Measurements from ENCODE around the gene LRIG3. TPM values are rescaled to one million over a fixed set of nuclear protein-coding genes. Genes with fewer than 3 reads are reported as not detected.

Gene LRIG3
- total and polyA plus RNA-seq, 2 of the 8 experiments (the other 6 are each of a cell fraction or from before 2014, with no cell fraction given) = 6.5 to 9.1 TPM

- H3K9me3 ChIP-seq (ENCODE audit: insufficient read depth in 2 of 2, low read depth in 1 of 2, low read length in 1 of 2) = no peaks in the 10 kb centered on the region
- TF ChIP-seq ZNF274 (IDR thresholded peaks at IDR 0.05; ENCODE audit: borderline replicate concordance, extremely low read depth, low read length) (no peak), SP1 (IDR thresholded peaks at IDR 0.05; ENCODE audit: low read depth, low read length) (no peak), EGR1 (IDR thresholded peaks at IDR 0.05; ENCODE audit: borderline replicate concordance, low read depth, low read length) (no peak), NRF1 (IDR thresholded peaks at IDR 0.05; ENCODE audit: low read depth, low read length) (no peak), USF2 (IDR thresholded peaks at IDR 0.05; ENCODE audit: low read length) (no peak), BRCA1 (IDR thresholded peaks at IDR 0.05; ENCODE audit: low read depth, low read length) (no peak), PHF8 (conservative IDR thresholded peaks at IDR 0.05; ENCODE audit: low read depth, low read length) (no peak), MAFK (IDR thresholded peaks at IDR 0.05; ENCODE audit: low read depth, low read length) (no peak), CHD2 (IDR thresholded peaks at IDR 0.05; ENCODE audit: low read length) (no peak), RNF2 (IDR thresholded peaks at IDR 0.05; ENCODE audit: borderline replicate concordance, low read depth, low read length, missing control alignments, poor library complexity, severe bottlenecking) (no peak), CBX8 (IDR thresholded peaks at IDR 0.05; ENCODE audit: borderline replicate concordance, low read depth, low read length) (no peak)
- TF ChIP-seq, protein P1, sequence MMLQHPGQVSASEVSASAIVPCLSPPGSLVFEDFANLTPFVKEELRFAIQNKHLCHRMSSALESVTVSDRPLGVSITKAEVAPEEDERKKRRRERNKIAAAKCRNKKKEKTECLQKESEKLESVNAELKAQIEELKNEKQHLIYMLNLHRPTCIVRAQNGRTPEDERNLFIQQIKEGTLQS (IDR thresholded peaks at IDR 0.05; ENCODE audit: insufficient read depth, low read depth, low read length) = no peak
- TF ChIP-seq, protein P2, sequence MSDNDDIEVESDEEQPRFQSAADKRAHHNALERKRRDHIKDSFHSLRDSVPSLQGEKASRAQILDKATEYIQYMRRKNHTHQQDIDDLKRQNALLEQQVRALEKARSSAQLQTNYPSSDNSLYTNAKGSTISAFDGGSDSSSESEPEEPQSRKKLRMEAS (IDR thresholded peaks at IDR 0.05) = no peak
These were observed 30.4 kb upstream of the LRIG3 start for GRCh38 chr12:58950739-58951100.

More at GRCh38 chr12:58950739-58951100, 30.4 kb upstream of the LRIG3 start:
- Histone ChIP-seq H2AFZ (ENCODE audit: low read length) (no peak overlapping the region), H4K8ac (ENCODE audit: extremely low read depth, insufficient read depth, low read length) (no peak overlapping the region), H3K23me2 (ENCODE audit: low read depth, low read length) (no peaks in the 10 kb centered on the region), H3K27ac (ENCODE audit: low read depth, low read length) (no peak overlapping the region), H3K36me3 (ENCODE audit: control insufficient read depth in 2 of 4, insufficient read depth in 4 of 4, low read length in 3 of 4) (no peaks in the 10 kb centered on the region), H3K79me2 (ENCODE audit: control insufficient read depth in 1 of 2, insufficient read depth in 2 of 2, low read length in 2 of 2) (no peaks in the 10 kb centered on the region), H2BK120ac (replicated peaks; ENCODE audit: low read depth, low read length) (no peak overlapping the region), H3K9ac (replicated peaks in 1 of 4; ENCODE audit: extremely low read depth in 1 of 4, low read depth in 3 of 4, low read length in 3 of 4) (no peak overlapping the region), H3K18ac (ENCODE audit: extremely low read depth, low read length) (no peak overlapping the region), H3K56ac (replicated peaks; ENCODE audit: insufficient read length, low read depth, low read length) (no peak overlapping the region), H4K5ac (ENCODE audit: insufficient read length, low read depth, low read length) (no peak overlapping the region), H2BK12ac (ENCODE audit: low read depth, low read length) (no peak overlapping the region), H2BK15ac (ENCODE audit: low read length) (no peak overlapping the region), H3K79me1 (ENCODE audit: low read depth, low read length) (no peaks in the 10 kb centered on the region), H2BK20ac (ENCODE audit: low read length) (no peak overlapping the region), H2BK5ac (ENCODE audit: low read depth, low read length) (no peak overlapping the region), H4K20me1 (replicated peaks in 1 of 2; ENCODE audit: control insufficient read depth in 1 of 2, insufficient read depth in 2 of 2, low read length in 2 of 2) (no peaks in the 10 kb centered on the region), H3K4ac (replicated peaks; ENCODE audit: insufficient read length, low read depth, low read length) (no peak overlapping the region), H3K4me2 (ENCODE audit: insufficient read depth in 1 of 2, low read depth in 2 of 2, low read length in 2 of 2) (no peak overlapping the region), H3K14ac (ENCODE audit: insufficient read length) (no peak overlapping the region), H3K4me1 (replicated peaks in 1 of 4; ENCODE audit: control insufficient read depth in 3 of 4, insufficient read depth in 4 of 4, low read length in 3 of 4) (peaks cover 0 to 4% (median 0%) of the 10 kb centered on the region in 4 experiments; a peak in 1 of 7 replicates), H4K91ac (replicated peaks; ENCODE audit: insufficient read length, low read length) (no peak overlapping the region), H3K4me3 (ENCODE audit: extremely low read depth in 1 of 4, insufficient read depth in 2 of 4, low read depth in 3 of 4, low read length in 4 of 4) (no peak overlapping the region), H2AK5ac (ENCODE audit: low read depth, low read length) (no peak overlapping the region), H3K23ac (ENCODE audit: insufficient read length) (no peak overlapping the region), H3K27me3 (replicated peaks in 1 of 4; ENCODE audit: control insufficient read depth in 3 of 4, extremely low read depth in 1 of 4, insufficient read depth in 3 of 4, low read length in 3 of 4) (no peaks in the 10 kb centered on the region)
- no peak for FAIRE-seq
- no peak for DNase-seq (ENCODE audit: low read depth in 1 of 2, low spot score in 2 of 2)
- ChIA-PET POLR2A (ENCODE audit: partially characterized antibody) (no interaction called here), CTCF (ENCODE audit: partially characterized antibody) (interaction anchor here (0.8 to 1.3 kb wide), 2 partner anchors 18 to 53 kb away, joined by 3 to 7 read pairs; no protein-coding TSS in a partner anchor)
- 97% methylated on average over 2 of the region's 2 CpGs; no CpG with 5 or more reads in 1 of the 2 experiments for WGBS, 2 experiments (ENCODE audit: extremely low coverage in 1 of 2, insufficient coverage in 1 of 2, insufficient read length in 1 of 2, insufficient replicate concordance in 2 of 2, low coverage in 1 of 2, low lambda C conversion rate in 2 of 2, missing lambda C conversion rate in 1 of 2)
